Gastrocnemius medialis (tissue), 4 donors: ENCODE measurements around the gene HS3ST5. TPM values are rescaled to one million over a fixed set of nuclear protein-coding genes. Genes with fewer than 3 reads are reported as not detected.

Experiments
- ATAC-seq, 2 donors: fragments of 150-250 bp; one replicate each; pipeline ENCODE4 v1.9.1; 2016
- DNase-seq, 2 donors: peaks; one replicate each; pipeline ENCODE4 v3.0.0-alpha.2; 2019
- H3K27ac ChIP-seq, 4 donors: fragments of 200-600 bp; sonication (generic); 1 replicate in 1 of 4; 2 replicates in 3 of 4; pipeline ENCODE4 v1.5.1; 2016 to 2018; ENCODE audit warnings: mild to moderate bottlenecking in 2 of 4, moderate library complexity in 1 of 4
- H3K27me3 ChIP-seq, 3 donors: fragments of 200-600 bp; sonication (generic) in 2 of 3; 1 replicate in 1 of 3; 2 replicates in 2 of 3; pipeline versions ENCODE4 v1.5.1 to v1.6.0; 2016 to 2019; ENCODE audit warnings: mild to moderate bottlenecking in 1 of 3, moderate library complexity in 1 of 3
- H3K36me3 ChIP-seq, 2 donors: fragments of 200-600 bp; sonication (generic) in 1 of 2; one replicate each; pipeline ENCODE4 v1.5.1; 2017 to 2018
- H3K4me1 ChIP-seq, 2 donors: fragments of 200-600 bp; sonication (generic) in 1 of 2; one replicate each; pipeline ENCODE4 v1.5.1; 2016 to 2017; ENCODE audit warnings: mild to moderate bottlenecking in 2 of 2
- H3K4me3 ChIP-seq, 4 donors: fragments of 200-600 bp; sonication (generic) in 3 of 4; 1 replicate in 1 of 4; 2 replicates in 3 of 4; pipeline ENCODE4 v1.5.1; 2016 to 2019; ENCODE audit warnings: mild to moderate bottlenecking in 2 of 4
- H3K9me3 ChIP-seq, 3 donors: fragments of 200-600 bp; sonication (generic) in 2 of 3; 1 replicate in 1 of 3; 2 replicates in 2 of 3; pipeline ENCODE4 v1.5.1; 2016 to 2019
- POLR2A ChIP-seq, 2 donors: fragments of 450-650 bp; IDR thresholded peaks; one replicate each; pipeline ENCODE4 v1.6.1; 2017; ENCODE audit warnings: antibody characterized with exemption in 2 of 2, mild to moderate bottlenecking in 2 of 2, moderate library complexity in 2 of 2
- in situ Hi-C, 4 donors: fragments of 200-750 bp; cut with MboI; loops; one replicate each; pipeline versions ENCODE4 v1.15.0 to v1.8.0; 2017; ENCODE audit warnings: low sequenced_read_pairs in 4 of 4
- intact Hi-C: fragments of 100-400 bp; cut with DNase I; formaldehyde crosslinking; loops from one replicate; pipeline ENCODE4 v1.15.1; 2023; ENCODE audit warnings: low total_unique reads
- total RNA-seq, 4 donors: library from RNA; depleted of rRNA; stranded (reverse); fragments of >200 nt; gene quantifications; one replicate each; pipeline versions ENCODE4 v1.1.0 to v1.2.3, GENCODE V29; 2016
- TF ChIP-seq, protein P1 (sequence below), 5 experiments: fragments of 450-650 bp in 3 of 5; fragments of 200-600 bp in 2 of 5; sonication (generic) in 2 of 5; IDR thresholded peaks in 4 of 5; conservative IDR thresholded peaks in 1 of 5; 1 replicate in 4 of 5; 2 replicates in 1 of 5; pipeline ENCODE4 v1.5.1; 2016 to 2019; ENCODE audit warnings: antibody characterized with exemption in 5 of 5, mild to moderate bottlenecking in 3 of 5, moderate library complexity in 3 of 5

HS3ST5 gene
- total RNA-seq, 4 donors from 2014 or later = 0.13 to 0.41 TPM; not detected in 2

DNA sequence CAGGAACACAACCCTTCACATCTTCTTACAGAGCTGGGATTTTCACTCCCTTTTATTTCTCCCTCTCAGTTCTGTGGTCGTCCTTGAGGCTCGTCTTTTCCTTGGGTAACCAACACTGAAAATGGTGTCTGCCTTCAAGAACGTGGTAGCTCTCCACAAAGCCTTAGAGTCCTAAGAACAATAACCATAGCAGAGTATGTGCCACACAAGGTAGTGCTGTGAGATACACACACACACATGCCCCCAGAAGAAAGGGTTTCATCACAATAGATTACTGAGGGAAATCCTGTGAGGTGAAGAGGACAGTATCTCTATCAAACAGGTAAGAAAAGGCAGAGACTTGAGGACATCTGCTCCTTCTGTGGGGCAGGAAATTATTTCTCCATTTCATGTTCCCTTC, 267.0 kb downstream of the HS3ST5 start:
- Histone ChIP-seq H3K4me1 (no peaks in the 10 kb centered on the region), H3K36me3 (no peaks in the 10 kb centered on the region), H3K4me3 (no peak overlapping the region), H3K27ac (no peak overlapping the region), H3K27me3 (no peaks in the 10 kb centered on the region), H3K9me3 (no peaks in the 10 kb centered on the region)
- TF ChIP-seq POLR2A (IDR thresholded peaks at IDR 0.05) = no peak
- TF ChIP-seq, protein P1, sequence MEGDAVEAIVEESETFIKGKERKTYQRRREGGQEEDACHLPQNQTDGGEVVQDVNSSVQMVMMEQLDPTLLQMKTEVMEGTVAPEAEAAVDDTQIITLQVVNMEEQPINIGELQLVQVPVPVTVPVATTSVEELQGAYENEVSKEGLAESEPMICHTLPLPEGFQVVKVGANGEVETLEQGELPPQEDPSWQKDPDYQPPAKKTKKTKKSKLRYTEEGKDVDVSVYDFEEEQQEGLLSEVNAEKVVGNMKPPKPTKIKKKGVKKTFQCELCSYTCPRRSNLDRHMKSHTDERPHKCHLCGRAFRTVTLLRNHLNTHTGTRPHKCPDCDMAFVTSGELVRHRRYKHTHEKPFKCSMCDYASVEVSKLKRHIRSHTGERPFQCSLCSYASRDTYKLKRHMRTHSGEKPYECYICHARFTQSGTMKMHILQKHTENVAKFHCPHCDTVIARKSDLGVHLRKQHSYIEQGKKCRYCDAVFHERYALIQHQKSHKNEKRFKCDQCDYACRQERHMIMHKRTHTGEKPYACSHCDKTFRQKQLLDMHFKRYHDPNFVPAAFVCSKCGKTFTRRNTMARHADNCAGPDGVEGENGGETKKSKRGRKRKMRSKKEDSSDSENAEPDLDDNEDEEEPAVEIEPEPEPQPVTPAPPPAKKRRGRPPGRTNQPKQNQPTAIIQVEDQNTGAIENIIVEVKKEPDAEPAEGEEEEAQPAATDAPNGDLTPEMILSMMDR (IDR thresholded peaks at IDR 0.05 in 4 of 5, conservative IDR thresholded peaks at IDR 0.05 in 1 of 5) = no peak
- DNase-seq (no peak), ATAC-seq (no peak)
- in situ Hi-C loops (loop anchor here in 1 of 4 donors (25.0 kb wide), 1 partner anchor 237 kb away; no protein-coding TSS in a partner anchor), intact Hi-C loops (no loop called here)

DNA sequence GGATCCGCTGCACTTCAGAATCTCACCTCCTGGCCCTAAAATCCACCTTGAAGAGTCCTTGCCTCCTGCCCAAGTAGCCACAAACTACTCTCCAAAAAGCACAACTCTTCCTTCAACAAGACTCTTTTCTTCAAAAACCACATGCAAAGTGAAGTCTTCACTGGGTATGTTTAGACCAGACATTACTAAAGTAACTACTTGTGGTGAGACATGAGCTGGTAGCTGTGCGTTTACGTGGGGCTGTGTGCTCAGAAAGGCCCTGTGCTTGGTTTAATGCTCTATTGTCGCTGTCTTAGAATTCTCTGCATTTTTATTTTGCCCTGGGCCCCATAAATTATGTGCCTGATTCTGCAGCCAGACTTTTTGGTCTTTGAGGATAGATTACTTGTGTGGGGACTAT, 267.5 kb downstream of the HS3ST5 start:
- no peak for ATAC-seq
- intact Hi-C loops = no loop called here

DNA sequence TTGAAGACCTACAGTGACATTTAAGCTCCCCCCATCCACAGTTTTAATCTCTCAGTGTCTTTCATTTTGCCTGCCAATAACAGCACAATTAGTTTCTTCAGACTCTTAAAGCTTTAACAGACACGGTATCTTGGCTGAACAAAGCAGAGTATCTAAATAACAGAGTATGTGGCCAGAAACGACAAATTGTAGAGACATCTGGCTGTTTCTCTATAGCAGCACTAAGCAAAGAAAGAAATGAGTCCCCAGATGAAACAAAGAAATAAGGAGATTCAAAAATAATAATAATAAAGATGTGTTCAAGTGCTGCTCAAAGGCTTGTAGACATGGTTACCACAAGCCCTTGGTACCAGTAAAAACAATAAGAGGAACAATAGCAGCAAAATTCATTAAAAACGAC, 274.1 kb downstream of the HS3ST5 start:
- no peak overlapping the region for H3K27ac ChIP-seq
- no peak overlapping the region for H3K4me3 ChIP-seq
- no peaks in the 10 kb centered on the region for H3K27me3 ChIP-seq
- DNase-seq (no peak), ATAC-seq (no peak)
- H3K9me3 ChIP-seq = no peaks in the 10 kb centered on the region
- H3K4me1 ChIP-seq = peaks cover 6 to 11% of the 10 kb centered on the region in 2 donors
- H3K36me3 ChIP-seq = no peaks in the 10 kb centered on the region
- intact Hi-C loops (loop anchor here (10.0 kb wide), 1 partner anchor 74 kb away; no protein-coding TSS in a partner anchor), in situ Hi-C loops (no loop called here)
- TF ChIP-seq, protein P1 (IDR thresholded peaks at IDR 0.05 in 4 of 5, conservative IDR thresholded peaks at IDR 0.05 in 1 of 5) = no peak
- no peak for TF ChIP-seq POLR2A (IDR thresholded peaks at IDR 0.05)

More for the DNA sequence above, 267.5 kb downstream of the HS3ST5 start:
- in situ Hi-C loops = loop anchor here in 1 of 4 donors (25.0 kb wide), 1 partner anchor 237 kb away; no protein-coding TSS in a partner anchor
- H3K27me3 ChIP-seq = no peaks in the 10 kb centered on the region
- TF ChIP-seq, protein P1 (IDR thresholded peaks at IDR 0.05 in 4 of 5, conservative IDR thresholded peaks at IDR 0.05 in 1 of 5) = no peak
- no peak for TF ChIP-seq POLR2A (IDR thresholded peaks at IDR 0.05)
- no peak overlapping the region for H3K4me3 ChIP-seq
- H3K27ac ChIP-seq = no peak overlapping the region
- no peaks in the 10 kb centered on the region for H3K9me3 ChIP-seq
- no peaks in the 10 kb centered on the region for H3K4me1 ChIP-seq
- DNase-seq = no peak
- no peaks in the 10 kb centered on the region for H3K36me3 ChIP-seq

DNA sequence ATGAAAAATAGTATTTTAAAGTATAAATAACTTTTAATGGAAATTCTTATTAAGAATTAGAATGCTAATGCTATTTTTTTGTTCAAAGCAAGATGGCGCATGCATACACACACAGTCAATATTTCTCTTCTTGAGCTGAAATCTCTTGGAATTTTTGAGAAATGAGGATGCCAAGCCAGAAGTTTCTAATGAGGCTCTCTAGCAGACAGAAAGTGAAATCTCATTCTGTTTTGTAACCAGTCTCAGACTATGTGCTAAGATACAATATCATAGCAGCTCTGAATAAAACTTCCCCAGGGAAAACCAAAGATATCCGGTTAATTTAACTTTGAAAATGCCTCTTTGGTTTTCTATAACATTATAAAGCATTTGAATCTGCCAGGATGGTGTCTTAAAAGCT, 274.7 kb downstream of the HS3ST5 start:
- H3K27me3 ChIP-seq = no peaks in the 10 kb centered on the region
- no peak overlapping the region for H3K27ac ChIP-seq
- TF ChIP-seq, protein P1 (IDR thresholded peaks at IDR 0.05 in 4 of 5, conservative IDR thresholded peaks at IDR 0.05 in 1 of 5) = no peak
- TF ChIP-seq POLR2A (IDR thresholded peaks at IDR 0.05) = no peak
- peaks cover 9 to 13% of the 10 kb centered on the region in 2 donors for H3K4me1 ChIP-seq
- H3K36me3 ChIP-seq = no peaks in the 10 kb centered on the region
- in situ Hi-C loops = no loop called here
- ATAC-seq = no peak
- no peak for DNase-seq
- H3K9me3 ChIP-seq = no peaks in the 10 kb centered on the region
- intact Hi-C loops = loop anchor here (10.0 kb wide), 1 partner anchor 73 kb away; no protein-coding TSS in a partner anchor
- no peak overlapping the region for H3K4me3 ChIP-seq

DNA sequence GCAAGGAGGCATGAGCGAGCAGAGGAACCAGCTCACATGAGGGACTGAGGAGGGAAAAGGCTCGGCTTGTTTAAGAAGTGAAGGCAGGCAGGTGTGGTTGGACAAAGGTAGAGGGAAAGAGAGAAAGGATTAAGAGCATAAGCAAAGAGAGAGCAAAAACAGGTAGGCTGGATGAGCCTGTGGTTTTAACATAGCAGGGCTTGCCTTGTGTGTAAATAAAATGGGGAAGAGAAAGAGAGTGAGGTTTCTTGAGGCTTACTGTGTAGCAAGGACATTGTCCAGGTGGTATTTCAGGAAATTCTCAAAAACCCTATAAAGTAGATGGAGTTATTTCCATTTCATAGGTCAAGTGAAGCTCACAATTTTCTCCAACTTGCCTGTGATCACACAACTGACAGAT, 278.0 kb downstream of the HS3ST5 start:
- TF ChIP-seq, protein P1 (IDR thresholded peaks at IDR 0.05 in 4 of 5, conservative IDR thresholded peaks at IDR 0.05 in 1 of 5) = no peak
- no peak for TF ChIP-seq POLR2A (IDR thresholded peaks at IDR 0.05)
- Histone ChIP-seq H3K9me3 (no peaks in the 10 kb centered on the region), H3K27me3 (no peaks in the 10 kb centered on the region), H3K27ac (no peak overlapping the region), H3K4me3 (no peak overlapping the region), H3K4me1 (peaks cover 13 to 20% of the 10 kb centered on the region in 2 donors), H3K36me3 (no peaks in the 10 kb centered on the region)
- in situ Hi-C loops (no loop called here), intact Hi-C loops (loop anchor here (10.0 kb wide), 1 partner anchor 70 kb away; no protein-coding TSS in a partner anchor)
- ATAC-seq = no peak
- DNase-seq = no peak
